K562 (cell line): Measurements from ENCODE around the gene SUOX. TPM values are rescaled to one million over a fixed set of nuclear protein-coding genes. Genes with fewer than 3 reads are reported as not detected.

Source experiments
- GABPA ChIP-seq: fragments of 200-800 bp; sonication (Bioruptor generic); conservative IDR thresholded peaks from 2 replicates; pipeline ENCODE4 v1.6.1; 2016; ENCODE audit warnings: low read depth, missing genetic modification characterization, missing compliant biosample characterization
- PTRF ChIP-seq: fragments of 450-650 bp; IDR thresholded peaks from 2 replicates; pipeline ENCODE4 v1.6.1; 2016; ENCODE audit warnings: mild to moderate bottlenecking, missing genetic modification characterization, missing compliant biosample characterization
- RBBP5 ChIP-seq: fragments of 200-600 bp; sonication (generic); IDR thresholded peaks from 2 replicates; pipeline ENCODE4 v1.6.1; 2012; ENCODE audit warnings: borderline replicate concordance, mild to moderate bottlenecking, low read length, control low read depth, inconsistent platforms; ENCODE audit not compliant: insufficient read depth, poor library complexity, severe bottlenecking
- ZKSCAN1 ChIP-seq: fragments of 150-350 bp; IDR thresholded peaks from 2 replicates; pipeline ENCODE4 v1.6.1; 2016; ENCODE audit warnings: low read depth, low read length
- polyA plus RNA-seq, 8 experiments: library from polyadenylated mRNA; depleted of rRNA in 4 of 8; stranded (reverse) in 5 of 8; unstranded in 3 of 8; fragments of >200 nt; fragmentation: Nextera tagmentation in 2 of 8; fragmentation: Illumina TruSeq in 1 of 8; extraction: Ambion mirVana in 2 of 8; extraction: Trizol in 1 of 8; gene quantifications; 2 replicates each; pipeline versions ENCODE4 v1.2.1 to v1.2.3, GENCODE V29; 2011 to 2014; ENCODE audit warnings: inconsistent platforms in 1 of 8, missing spikeins in 1 of 8
- total RNA-seq, 7 experiments: library from RNA; depleted of rRNA in 6 of 7; stranded (reverse); fragments of >200 nt in 6 of 7; fragmentation: Illumina TruSeq in 2 of 7; extraction: Trizol in 2 of 7; gene quantifications; 2 replicates each; pipeline versions ENCODE4 v1.2.1 to v1.2.3, GENCODE V29; 2011 to 2021; ENCODE audit warnings: low replicate concordance in 1 of 7
- TF ChIP-seq, protein P1 (sequence below), 2 experiments: fragments of 450-650 bp; IDR thresholded peaks; 2 replicates each; pipeline ENCODE4 v1.6.1; 2018; ENCODE audit warnings: mild to moderate bottlenecking in 2 of 2, low read depth in 1 of 2; ENCODE audit not compliant: partially characterized antibody in 2 of 2

Gene SUOX
- total and polyA plus RNA-seq, 9 of the 15 experiments (the other 6 are each of a cell fraction or from before 2014, with no cell fraction given): 9.2 to 39.7 (median 25.4) TPM

GRCh38 chr12:56018356-56018755 is 21.3 kb downstream of the SUOX start (continued):
- TF ChIP-seq, protein P1, sequence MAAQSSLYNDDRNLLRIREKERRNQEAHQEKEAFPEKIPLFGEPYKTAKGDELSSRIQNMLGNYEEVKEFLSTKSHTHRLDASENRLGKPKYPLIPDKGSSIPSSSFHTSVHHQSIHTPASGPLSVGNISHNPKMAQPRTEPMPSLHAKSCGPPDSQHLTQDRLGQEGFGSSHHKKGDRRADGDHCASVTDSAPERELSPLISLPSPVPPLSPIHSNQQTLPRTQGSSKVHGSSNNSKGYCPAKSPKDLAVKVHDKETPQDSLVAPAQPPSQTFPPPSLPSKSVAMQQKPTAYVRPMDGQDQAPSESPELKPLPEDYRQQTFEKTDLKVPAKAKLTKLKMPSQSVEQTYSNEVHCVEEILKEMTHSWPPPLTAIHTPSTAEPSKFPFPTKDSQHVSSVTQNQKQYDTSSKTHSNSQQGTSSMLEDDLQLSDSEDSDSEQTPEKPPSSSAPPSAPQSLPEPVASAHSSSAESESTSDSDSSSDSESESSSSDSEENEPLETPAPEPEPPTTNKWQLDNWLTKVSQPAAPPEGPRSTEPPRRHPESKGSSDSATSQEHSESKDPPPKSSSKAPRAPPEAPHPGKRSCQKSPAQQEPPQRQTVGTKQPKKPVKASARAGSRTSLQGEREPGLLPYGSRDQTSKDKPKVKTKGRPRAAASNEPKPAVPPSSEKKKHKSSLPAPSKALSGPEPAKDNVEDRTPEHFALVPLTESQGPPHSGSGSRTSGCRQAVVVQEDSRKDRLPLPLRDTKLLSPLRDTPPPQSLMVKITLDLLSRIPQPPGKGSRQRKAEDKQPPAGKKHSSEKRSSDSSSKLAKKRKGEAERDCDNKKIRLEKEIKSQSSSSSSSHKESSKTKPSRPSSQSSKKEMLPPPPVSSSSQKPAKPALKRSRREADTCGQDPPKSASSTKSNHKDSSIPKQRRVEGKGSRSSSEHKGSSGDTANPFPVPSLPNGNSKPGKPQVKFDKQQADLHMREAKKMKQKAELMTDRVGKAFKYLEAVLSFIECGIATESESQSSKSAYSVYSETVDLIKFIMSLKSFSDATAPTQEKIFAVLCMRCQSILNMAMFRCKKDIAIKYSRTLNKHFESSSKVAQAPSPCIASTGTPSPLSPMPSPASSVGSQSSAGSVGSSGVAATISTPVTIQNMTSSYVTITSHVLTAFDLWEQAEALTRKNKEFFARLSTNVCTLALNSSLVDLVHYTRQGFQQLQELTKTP (IDR thresholded peaks at IDR 0.05; ENCODE audit: low read depth in 1 of 2, partially characterized antibody in 2 of 2): no peak
- no peak for TF ChIP-seq ZKSCAN1
- TF ChIP-seq RBBP5: no peak
- no peak for TF ChIP-seq PTRF (tag)
- TF ChIP-seq GABPA (tag): no peak
